ENCODE measurements around the gene DUSP5. TPM values are rescaled to one million over a fixed set of nuclear protein-coding genes. Genes with fewer than 3 reads are reported as not detected.

Gene DUSP5
- total RNA-seq, 1 experiment from 2014 or later, result 30.1 TPM

GRCh38 chr10:110479710-110480109 is 18.0 kb upstream of the DUSP5 start:
- BruUV-seq (replicated peaks), result no TSS peak
- intact Hi-C loops (cut with micrococcal nuclease; ENCODE audit: unreplicated experiment) (no loop called here), in situ Hi-C loops (cut with HindIII; ENCODE audit: low pct_unique_long_range_greater_than_20kb, low sequenced_read_pairs) (no loop called here)
- H3K36me3 ChIP-seq (ENCODE audit: control insufficient read depth, insufficient read depth, low read length), result no peaks in the 10 kb centered on the region
- TF ChIP-seq CTCF (IDR thresholded peaks at IDR 0.05) (no peak), REST (IDR thresholded peaks at IDR 0.05; ENCODE audit: insufficient read depth in 1 of 2, low read depth in 2 of 2, low read length in 1 of 2) (no peak), TCF7L2 (IDR thresholded peaks at IDR 0.05; ENCODE audit: low read depth, low read length) (no peak), SIN3A (IDR thresholded peaks at IDR 0.05; ENCODE audit: borderline replicate concordance, insufficient read depth, low read depth, low read length) (no peak), POLR2AphosphoS5 (IDR thresholded peaks at IDR 0.05; ENCODE audit: low read depth, low read length) (no peak)
- no peaks in the 10 kb centered on the region for H3K27me3 ChIP-seq (ENCODE audit: control insufficient read depth, insufficient read depth, low read length)
- DNase-seq (ENCODE audit: low read depth, low spot score) (no peak), ATAC-seq (no peak)
- no peak overlapping the region for H3K4me3 ChIP-seq (ENCODE audit: low read depth in 2 of 2, low read length in 2 of 2)
- no peaks in the 10 kb centered on the region for H3K4me1 ChIP-seq (ENCODE audit: control insufficient read depth, insufficient read depth, low read length)
- no peaks in the 10 kb centered on the region for H3K9me3 ChIP-seq (ENCODE audit: control insufficient read depth, insufficient read depth, low read depth, low read length)
- POLR2A ChIA-PET, result no interaction called here
- H3K27ac ChIP-seq (ENCODE audit: low read length), result no peak overlapping the region
- CTCF ChIA-PET, result no interaction called here

GRCh38 chr10:110480387-110480786 is 17.3 kb upstream of the DUSP5 start:
- Histone ChIP-seq H3K4me1 (ENCODE audit: control insufficient read depth, insufficient read depth, low read length) (no peaks in the 10 kb centered on the region), H3K4me3 (ENCODE audit: low read depth in 2 of 2, low read length in 2 of 2) (no peak overlapping the region), H3K27ac (ENCODE audit: low read length) (no peak overlapping the region), H3K36me3 (ENCODE audit: control insufficient read depth, insufficient read depth, low read length) (no peaks in the 10 kb centered on the region), H3K9me3 (ENCODE audit: control insufficient read depth, insufficient read depth, low read depth, low read length) (no peaks in the 10 kb centered on the region), H3K27me3 (ENCODE audit: control insufficient read depth, insufficient read depth, low read length) (no peaks in the 10 kb centered on the region)
- ChIA-PET POLR2A (no interaction called here), CTCF (no interaction called here)
- DNase-seq (ENCODE audit: low read depth, low spot score) (no peak), ATAC-seq (no peak)
- intact Hi-C loops (cut with micrococcal nuclease; ENCODE audit: unreplicated experiment), result no loop called here
- TF ChIP-seq REST (IDR thresholded peaks at IDR 0.05; ENCODE audit: insufficient read depth in 1 of 2, low read depth in 2 of 2, low read length in 1 of 2) (no peak), CTCF (IDR thresholded peaks at IDR 0.05) (no peak), SIN3A (IDR thresholded peaks at IDR 0.05; ENCODE audit: borderline replicate concordance, insufficient read depth, low read depth, low read length) (no peak), POLR2AphosphoS5 (IDR thresholded peaks at IDR 0.05; ENCODE audit: low read depth, low read length) (no peak)
- no TSS peak for BruUV-seq (replicated peaks)
- in situ Hi-C loops (cut with HindIII; ENCODE audit: low pct_unique_long_range_greater_than_20kb, low sequenced_read_pairs), result no loop called here
